Measurements from ENCODE around the gene FGFR3. TPM values are rescaled to one million over a fixed set of nuclear protein-coding genes. Genes with fewer than 3 reads are reported as not detected.

FGFR3 gene
- total RNA-seq, 1 donor from 2014 or later = 6.9 TPM

DNA sequence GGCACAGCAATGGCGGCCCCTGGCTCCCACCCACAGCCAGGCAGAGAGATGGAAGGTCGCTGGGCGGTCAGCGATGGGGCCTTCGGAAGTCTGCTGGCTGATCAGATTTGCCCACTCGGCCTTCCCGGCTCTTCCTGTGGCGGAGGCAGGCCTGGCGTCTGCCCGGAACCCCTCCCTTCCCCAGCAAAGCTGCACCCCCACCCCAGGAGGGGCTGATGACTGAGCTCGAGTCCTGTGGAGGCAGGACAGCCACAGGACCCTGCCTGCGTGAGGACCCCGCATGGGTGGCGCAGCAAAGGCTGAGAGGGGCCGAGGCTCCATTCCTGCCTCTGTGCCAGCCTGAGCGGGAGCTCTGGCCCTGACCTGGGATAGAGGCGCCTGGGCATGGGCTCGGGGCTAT is 37.0 kb upstream of the FGFR3 start:
- FAIRE-seq = no peak
- no peak for DNase-seq (ENCODE audit: low spot score in 2 of 2)

DNA sequence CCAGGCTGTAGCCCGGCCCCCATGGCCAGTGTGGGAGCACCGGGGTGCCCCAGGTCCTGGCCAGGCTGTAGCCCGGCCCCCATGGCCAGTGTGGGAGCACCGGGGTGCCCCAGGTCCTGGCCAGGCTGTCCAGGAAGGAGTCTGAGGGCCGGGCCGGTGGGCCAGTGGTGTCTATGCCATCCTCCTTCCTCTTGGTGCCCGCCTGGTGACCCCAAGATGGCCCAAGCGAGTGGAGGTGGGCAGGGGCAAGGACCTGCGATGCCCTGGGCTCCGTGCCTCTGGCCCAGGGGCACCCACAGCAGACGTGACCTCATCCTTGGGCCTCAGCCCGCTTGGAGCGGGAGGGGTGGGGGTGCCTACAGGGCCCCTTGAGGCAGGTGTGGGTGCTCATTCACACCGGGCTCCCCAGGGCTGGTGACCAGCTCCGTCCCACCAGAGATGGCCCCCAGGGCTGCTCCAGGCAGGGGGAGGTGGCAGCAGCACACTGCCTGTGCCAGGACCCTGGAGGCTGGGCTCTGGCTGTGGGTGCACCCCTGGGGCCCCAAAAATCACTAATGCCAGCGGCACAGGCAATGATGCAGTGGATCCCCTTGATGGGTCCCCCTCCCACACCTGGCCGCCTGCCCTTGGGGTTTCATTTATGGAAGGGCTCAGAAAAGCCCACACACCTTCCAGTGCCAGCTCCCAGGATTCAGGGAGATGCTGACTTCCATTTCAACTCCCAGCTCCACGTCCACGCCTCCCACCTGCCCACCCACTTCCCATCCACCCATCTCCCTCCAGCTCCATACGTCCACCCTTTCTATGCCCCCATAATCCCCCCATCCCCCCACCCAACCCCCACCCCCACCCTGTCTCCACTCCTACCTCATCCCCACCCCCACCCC is 36.0 kb upstream of the FGFR3 start:
- FAIRE-seq (no peak), DNase-seq (ENCODE audit: low spot score in 2 of 2) (no peak)

DNA sequence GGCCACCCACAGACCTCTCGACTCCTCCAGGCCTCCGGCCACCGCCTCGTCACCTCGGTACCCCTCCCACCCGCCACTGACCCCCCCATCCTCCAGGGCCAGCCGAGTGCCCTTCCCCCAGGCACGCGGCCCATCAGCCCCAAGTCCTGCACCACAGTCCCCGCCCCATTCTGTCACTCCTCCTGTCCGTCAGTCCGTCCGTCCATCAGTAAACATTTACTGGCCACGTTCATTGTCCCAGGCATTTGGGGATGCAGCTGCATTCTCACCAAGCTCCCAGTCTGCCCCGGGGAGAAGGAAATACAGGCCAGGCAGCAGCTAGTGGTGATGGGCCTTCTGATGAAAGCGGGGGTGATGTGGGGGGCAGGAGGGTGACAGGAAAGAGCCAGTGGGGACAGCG is 35.3 kb upstream of the FGFR3 start:
- DNase-seq (ENCODE audit: low spot score in 2 of 2) = no peak
- no peak for FAIRE-seq

DNA sequence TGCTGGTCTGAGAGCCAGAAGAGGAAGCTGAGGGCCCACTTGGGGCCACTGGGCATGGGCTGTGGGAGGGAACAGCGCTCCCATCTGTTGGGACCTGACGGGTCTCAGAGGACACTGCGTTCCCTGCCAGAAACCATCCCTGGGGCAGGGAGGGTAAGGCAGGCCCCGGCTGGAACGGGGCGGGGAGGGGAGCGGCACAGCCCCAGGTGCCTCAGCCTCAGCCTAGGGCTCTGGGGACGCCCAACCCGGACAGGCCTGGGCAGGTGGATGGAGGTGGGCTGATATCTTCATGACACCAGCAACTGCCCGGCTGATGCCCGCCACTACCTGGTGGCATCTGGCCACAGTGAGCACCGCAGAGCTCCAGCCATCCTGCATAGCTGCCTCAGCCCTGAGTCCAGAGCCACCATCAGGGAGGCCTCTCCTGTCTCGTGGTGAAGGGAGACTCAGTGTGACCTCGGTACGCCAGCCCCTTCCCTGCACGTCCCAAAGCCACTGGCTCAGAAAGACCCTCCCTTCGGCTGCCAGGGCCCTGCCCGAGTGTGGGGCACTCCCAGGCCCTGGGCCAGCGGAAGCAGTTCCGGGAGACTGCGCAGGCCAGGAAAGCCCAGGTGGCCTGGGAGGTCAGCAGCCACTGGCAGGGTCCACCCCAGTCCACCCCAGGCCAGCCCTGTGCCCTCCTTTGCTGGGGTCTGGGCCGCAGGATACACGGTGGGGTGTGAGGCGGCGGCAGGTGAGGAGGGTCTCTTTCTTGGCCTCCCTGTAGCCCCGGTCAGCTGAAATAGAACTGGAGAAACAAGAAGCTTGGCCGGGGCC is 34.6 kb upstream of the FGFR3 start:
- DNase-seq (ENCODE audit: low spot score in 2 of 2) (no peak), FAIRE-seq (no peak)

DNA sequence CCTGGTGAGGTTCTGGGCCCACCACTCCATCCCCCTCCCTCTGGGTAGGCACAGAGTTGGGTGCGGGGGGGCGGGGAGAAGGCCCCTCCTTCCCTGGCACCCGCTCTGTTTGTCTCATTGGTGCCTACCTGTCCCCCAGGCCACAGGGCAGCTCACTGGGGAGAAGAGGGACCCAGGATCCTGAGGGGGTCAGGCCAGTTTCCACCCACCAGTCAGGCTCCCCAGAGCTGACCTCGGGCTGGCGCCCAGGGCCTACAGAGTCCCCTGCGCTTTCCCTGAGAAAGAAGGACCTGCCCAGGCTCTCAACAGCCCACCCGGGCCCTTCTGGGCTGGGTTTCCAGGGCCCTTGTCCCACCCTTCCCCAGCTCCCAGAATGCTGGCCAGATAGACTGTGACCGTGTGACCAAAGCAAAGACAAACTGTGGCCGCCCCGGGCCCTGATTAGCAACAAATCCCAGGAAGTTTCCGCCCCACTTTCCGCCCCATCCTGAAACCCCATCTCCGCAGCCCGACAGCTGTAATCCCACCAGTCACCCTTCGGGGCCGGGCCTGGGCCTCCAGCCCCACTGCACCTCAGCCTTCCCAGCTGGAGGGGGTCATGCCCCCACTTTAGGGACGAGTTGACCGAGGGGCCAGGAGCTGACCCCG is 33.8 kb upstream of the FGFR3 start:
- DNase-seq (ENCODE audit: low spot score in 2 of 2) (no peak), FAIRE-seq (no peak)

DNA sequence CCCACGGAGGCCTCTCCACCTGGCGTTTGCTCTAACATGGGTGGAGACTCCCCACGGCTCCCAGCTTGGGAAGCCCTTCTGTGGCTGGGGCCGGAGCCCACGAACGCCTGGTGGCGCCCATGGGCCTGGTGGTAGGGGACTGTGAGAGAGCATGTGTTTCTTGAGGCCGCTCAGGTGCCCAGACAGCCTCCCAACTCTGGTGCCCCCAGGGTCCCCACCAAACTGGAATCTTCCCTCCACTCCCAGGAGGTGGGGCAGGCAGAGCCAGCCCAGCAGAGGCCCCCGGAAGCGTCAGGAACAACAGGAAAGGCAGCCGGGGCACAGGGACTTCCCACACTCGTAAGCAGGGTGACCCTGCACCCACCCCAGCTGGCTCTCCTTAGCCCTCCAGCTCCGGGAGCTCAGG is 33.3 kb upstream of the FGFR3 start:
- DNase-seq (ENCODE audit: low spot score in 2 of 2) = no peak
- no peak for FAIRE-seq

DNA sequence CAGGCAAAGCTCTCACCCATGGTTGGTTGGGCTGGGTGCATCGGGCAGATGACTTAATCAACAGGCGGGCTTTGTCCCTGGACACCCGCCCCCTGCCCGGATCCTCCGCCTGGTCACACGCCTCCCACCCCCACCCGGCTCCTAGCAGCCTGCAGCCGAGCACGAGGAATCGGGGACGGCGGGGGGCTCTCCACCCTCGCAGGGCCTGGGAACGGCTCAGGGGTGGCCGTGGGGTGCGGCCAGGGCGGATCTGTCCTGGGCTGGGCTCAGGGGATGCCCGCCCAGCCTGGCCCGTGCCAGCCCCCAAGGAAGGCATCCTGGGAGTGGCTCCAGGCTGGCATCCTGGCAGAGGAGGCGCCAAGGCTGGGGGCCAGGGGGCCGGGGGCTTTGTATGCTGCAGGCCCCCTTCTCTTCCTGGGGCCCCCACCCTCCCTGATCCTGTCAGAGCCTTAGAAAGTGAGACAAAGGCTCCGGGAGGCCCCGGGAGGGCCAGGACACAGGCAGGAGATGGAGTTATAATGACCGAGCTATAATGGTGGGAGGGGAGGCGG is 32.5 kb upstream of the FGFR3 start:
- FAIRE-seq (no peak), DNase-seq (ENCODE audit: low spot score in 2 of 2) (peak in 1 of 2 donors; percentile 57)

DNA sequence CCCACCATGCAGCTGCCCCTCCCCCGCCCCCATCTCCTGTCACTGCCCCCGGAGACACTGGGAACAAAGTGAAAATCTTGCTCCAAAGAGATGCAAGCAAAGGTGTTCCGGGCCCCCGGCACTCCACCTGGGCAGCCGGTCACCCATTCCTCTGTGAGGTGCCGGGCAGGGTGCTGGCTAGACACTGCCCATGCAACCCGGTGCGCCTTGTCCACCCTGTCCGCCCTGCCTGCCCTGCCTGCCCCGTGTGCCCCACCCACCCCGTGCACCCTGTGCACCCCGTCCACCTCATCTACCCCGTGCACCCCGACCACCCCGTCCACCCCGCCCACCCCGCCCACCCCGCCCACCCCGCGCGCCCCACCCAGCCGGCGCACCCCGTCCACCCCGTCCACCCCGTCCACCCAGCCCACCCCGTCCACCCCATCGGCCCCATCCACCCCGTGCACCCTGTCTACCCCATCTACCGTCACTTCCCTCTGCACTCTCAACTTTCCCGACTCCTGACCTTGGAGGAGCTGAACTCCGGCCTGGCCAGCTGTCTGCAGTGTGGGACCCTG is 31.9 kb upstream of the FGFR3 start:
- DNase-seq (ENCODE audit: low spot score in 2 of 2) (no peak), FAIRE-seq (no peak)

DNA sequence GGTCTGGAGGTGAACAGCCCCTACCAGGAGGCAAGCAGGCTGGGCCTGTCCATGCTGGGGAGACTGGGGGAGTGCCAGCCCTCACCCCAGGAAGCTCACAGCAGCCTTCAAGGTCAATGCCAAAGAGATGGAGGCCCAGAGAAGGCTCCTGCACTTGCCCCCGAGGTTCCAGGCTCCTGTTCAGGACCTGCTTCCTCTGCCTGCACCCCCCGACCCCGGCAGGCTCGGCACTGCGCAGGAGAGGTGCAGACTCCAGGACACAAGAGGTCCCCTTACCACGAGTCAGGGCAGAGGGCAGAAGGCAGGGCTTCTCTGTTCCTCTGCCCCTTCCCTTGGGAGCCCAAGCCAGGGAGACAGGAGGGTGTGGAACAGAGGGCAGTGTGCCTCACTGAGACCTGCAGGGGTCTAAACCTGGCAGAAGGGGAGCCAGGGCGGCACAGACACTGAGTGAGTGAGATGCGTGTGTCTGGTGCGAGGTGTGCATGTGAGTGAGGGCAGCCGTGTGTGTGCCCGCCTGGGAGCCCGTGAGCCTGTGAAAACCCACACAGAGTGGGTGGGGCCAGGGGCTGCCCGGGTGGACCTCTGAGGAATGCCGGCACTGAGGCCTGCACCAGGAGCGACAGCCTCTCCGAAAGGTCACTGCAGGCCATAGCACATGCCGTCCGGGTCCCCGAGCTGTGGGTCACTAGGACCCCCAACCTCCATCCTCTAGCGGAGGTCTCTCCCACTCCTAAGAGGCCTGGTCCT is 30.7 kb upstream of the FGFR3 start:
- no peak for FAIRE-seq
- no peak for DNase-seq (ENCODE audit: low spot score in 2 of 2)

DNA sequence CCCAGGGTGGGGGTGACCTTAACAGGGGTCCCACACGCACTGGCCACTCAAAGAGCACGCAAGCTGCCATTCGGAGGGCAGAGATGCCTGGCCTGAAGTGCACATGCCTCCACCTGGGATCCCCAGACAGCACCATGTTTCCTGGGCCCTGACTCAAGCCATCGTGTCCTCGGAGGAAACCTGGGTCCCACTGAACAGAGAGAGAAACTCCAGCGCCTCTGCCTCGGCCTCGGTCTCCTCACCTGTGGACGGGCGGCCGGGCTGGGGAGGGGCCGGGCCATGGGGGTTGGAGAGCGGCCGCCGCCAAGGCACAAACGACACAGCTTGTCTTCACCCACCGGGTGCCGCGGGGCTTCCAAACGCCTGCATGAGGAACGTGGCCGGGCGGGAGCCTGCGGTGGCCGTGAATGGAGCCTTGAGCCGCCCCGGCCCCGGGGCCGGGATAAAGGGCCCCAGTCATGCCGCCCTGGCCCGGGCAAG is 30.0 kb upstream of the FGFR3 start:
- FAIRE-seq (no peak), DNase-seq (ENCODE audit: low spot score in 2 of 2) (no peak)

DNA sequence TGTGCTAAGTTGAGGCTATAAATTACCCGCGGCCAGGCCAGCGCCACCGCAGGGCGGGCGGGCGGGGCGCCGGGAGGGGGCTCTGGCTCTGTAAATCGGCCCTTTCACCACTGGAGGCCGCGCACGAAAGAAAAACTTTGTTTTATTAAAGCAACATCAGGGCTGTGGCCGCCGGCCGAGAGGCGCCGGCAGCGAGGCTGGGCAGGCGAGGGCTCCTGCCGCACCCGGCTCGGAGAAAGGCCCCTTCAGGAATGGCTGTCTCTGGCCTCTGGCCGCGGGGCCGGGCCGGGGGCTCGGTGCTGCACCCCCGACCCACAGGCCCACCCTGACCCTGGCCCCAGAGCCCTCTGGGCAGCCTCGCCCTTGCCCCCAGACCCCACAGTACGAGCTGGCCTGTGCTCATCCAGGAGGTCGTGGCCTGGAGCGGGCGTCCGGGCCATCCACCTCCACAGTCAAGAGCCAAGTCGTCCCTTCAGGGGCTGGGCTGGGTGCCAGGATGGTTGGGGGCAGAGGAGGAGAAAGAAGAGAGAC is 29.5 kb upstream of the FGFR3 start:
- DNase-seq (ENCODE audit: low spot score in 2 of 2) (peak; percentile 80 to 87), FAIRE-seq (no peak)

DNA sequence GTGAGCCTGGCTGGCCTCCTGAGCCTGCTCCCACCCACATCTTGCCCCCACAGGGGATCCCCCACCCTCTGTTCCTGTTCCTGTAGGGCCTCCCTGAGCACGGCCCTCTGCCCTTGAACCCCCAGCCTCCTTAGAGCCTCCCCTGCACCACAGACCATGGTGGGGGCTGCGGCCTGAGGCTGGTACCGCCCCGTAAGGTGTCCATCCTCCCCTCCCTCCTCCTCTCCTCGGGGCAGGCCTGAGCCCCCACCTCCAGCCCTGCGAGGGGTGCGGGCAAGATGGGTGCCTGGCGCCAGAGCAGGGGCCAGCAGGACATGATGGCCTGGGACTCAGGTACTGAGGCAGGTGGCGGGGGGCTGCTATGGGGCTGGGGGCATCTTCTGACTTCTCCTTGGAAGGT is 28.4 kb upstream of the FGFR3 start:
- no peak for FAIRE-seq

DNA sequence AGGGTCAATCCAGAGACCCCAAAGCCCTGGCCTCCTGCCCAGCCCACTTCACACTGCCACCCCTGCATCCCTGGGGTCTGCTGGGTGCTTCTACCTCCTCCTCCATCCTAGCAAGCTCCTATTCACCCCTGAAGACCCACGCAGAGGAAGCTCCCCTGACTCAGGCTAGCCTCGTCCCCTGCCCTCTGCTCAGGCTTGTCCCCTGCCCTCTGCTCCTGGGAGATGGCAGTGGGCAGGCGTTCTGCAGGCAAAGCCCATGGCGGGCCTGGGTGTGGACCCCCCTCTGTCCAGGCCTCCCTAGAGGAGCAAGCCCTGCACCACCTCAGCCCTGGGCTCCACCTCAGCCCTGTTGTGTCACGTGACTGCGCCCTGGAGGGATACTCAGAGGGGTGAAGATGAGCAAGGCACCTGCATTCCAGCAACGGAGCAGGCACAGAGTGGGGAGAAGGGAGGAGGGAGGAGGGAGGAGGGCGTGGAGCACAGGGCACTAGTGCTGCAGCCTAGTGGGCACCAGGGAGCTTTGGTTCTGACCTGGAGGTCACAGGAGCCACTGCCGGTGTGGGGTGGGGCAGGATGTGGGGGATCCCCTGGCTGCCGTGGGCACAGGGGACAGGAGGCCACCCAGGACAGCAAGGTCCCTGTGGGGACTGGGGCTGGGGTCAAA is 27.6 kb upstream of the FGFR3 start:
- FAIRE-seq (no peak), DNase-seq (ENCODE audit: low spot score in 2 of 2) (no peak)

More for the DNA sequence above, 28.4 kb upstream of the FGFR3 start:
- DNase-seq (ENCODE audit: low spot score in 2 of 2) = no peak

DNA sequence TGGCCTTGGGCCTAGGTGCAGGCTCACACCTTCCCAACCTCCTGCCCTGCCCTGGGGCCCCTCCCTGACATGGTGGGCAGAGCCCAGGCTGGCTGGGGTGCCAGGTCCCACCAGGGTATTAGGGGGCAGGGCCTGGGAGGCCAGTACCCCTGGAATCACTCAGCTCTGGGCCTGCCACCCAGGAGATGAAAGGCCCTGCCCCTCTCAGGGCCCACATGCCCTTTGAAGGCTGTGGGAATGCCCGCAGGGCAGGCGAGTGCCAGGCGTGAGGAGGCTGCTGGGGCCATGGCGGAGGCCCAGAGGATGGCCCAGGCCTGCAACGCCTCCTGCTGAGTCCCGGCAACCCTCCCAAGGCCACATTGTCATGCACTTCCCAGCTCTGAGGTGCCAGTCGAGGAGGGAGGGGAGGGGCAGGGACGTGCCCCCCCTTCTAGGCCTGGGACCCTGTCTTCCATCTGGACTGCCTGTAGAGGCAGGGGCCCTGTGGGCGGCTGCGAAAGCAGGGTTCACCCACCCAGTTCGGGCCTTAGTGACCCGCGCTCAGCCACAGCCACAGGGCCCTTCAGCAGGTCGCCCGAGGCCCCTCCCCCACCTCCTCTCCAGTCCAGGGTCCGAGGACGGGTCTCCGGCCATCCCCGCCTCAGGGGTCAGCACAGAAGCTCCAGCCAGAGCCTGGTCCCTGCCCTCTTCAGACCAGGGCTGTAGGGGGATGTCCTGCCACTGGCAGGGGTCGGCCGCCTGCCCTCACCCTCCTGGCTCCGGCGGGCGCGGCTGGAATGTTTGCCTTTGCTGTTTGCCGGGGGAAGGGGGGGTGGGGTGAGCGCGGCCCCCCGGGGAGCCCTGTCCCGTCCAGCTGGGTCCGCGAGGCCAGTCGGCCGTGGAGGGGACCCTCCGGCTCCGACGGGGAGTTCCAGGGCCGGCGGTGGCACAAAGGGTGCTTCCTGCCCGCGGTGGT is 26.7 kb upstream of the FGFR3 start:
- DNase-seq (ENCODE audit: low spot score in 2 of 2) (no peak), FAIRE-seq (no peak)

DNA sequence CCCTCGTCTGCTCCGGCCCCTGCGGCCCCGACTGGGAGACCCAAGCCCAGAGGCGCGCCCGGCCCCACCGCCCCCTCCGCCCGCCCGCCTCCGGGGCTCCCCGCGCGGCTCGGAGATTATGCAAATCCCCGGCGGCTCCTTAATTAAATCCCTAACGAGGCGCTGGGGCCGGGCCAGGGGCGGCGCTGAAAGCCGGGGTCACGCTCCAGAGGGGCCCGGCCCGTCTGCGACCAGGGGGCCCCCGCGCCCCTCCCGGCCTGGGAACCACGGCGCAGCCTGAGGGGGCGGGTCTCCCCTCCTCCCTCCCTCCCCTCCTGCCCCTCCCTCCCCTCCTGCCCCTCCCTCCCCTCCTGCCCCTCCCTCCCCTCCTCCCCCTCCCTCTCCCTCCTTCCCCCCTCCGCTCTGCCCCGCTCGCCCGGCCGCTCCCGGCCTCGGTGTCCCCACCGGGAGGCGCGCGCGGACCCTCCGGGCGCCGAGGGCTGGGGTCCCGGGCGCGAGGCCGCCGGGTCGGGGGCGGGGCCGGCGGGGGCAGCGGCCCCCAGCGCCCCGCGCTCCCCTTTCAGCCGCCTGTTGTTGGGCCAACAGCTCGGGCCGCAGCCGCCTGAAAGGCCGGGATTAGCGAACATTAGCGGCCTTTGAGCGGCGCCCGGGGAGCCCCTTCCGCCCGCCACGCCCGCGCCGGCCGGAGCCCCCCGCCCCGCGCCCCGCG is 25.9 kb upstream of the FGFR3 start:
- no peak for FAIRE-seq
- DNase-seq (ENCODE audit: low spot score in 2 of 2) = peak in 1 of 2 donors; percentile 66

DNA sequence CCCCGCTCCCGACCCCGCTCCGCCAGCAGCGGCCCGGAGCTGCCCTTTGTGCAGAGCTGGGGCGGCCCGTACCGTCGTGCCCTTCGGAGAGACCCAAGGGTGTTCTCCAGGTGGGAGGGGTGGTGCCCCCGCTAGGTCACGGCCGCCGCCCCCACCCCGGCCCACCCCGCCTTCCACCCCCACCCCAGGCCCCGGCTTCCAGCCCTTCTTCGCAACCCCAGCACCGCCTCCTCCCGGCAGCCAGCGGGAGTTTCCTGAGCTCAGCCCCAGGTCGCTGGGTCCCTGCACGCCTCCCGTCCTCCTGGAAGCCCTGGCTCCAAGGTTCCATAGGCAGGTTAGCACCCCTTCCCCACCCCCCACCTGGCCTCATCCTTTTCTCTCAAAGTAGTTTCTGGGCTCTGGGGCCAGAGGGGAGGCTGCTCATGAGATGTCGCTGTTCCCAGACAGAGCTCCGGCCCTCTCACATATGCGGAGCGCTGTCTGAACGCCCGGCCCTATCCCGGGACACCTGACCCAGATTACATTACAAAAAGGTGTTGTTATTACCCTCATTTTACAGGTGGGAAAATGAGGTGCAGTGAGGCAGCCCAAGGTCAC is 25.2 kb upstream of the FGFR3 start:
- FAIRE-seq = no peak

More for the DNA sequence above, 25.2 kb upstream of the FGFR3 start:
- no peak for DNase-seq (ENCODE audit: low spot score in 2 of 2)
